ENCODE results near the gene YWHAQ. TPM values are rescaled to one million over a fixed set of nuclear protein-coding genes. Genes with fewer than 3 reads are reported as not detected.
A peak's percentile ranks its signal among the peaks of the same experiment; 100 is the strongest.

Gene YWHAQ
- total and polyA plus RNA-seq, 4 donors, result 175 to 241 (median 204) TPM

GRCh38 chr2:9658972-9659371 lies 28.2 kb upstream of the YWHAQ start:
- no peaks in the 10 kb centered on the region for H3K9me3 ChIP-seq (ENCODE audit: control insufficient read depth, low read length)
- DNase-seq (peak in 1 of 2 donors; percentile 10), ATAC-seq (ENCODE audit: low FRiP score) (no peak)
- WGBS, 2 donors, result 84 to 87% methylated on average over 9 of the region's 9 CpGs
- H3K36me3 ChIP-seq (ENCODE audit: control insufficient read depth in 1 of 2, insufficient read depth in 2 of 2, low read length in 1 of 2), result no peaks in the 10 kb centered on the region
- H3K27me3 ChIP-seq (ENCODE audit: control insufficient read depth in 1 of 2, insufficient read depth in 2 of 2, low read length in 1 of 2), result no peaks in the 10 kb centered on the region
- no peak overlapping the region for H3K4me3 ChIP-seq (ENCODE audit: low read length in 2 of 2)
- H3K4me1 ChIP-seq (ENCODE audit: control insufficient read depth in 1 of 2, insufficient read depth in 2 of 2, low read length in 2 of 2), result no peaks in the 10 kb centered on the region
- H3K27ac ChIP-seq (ENCODE audit: low read depth in 1 of 2, low read length in 2 of 2), result no peak overlapping the region
- intact Hi-C loops (cut with DNase I), result no loop called here

- H3K9me3 ChIP-seq (ENCODE audit: control insufficient read depth, low read length), result no peaks in the 10 kb centered on the region
- intact Hi-C loops (cut with DNase I), result no loop called here
- ATAC-seq (ENCODE audit: low FRiP score) (no peak), DNase-seq (peak in 1 of 2 donors; percentile 35)
- H3K4me1 ChIP-seq (ENCODE audit: control insufficient read depth in 1 of 2, insufficient read depth in 2 of 2, low read length in 2 of 2), result no peaks in the 10 kb centered on the region
- H3K27ac ChIP-seq (ENCODE audit: low read depth in 1 of 2, low read length in 2 of 2), result no peak overlapping the region
- no peak overlapping the region for H3K4me3 ChIP-seq (ENCODE audit: low read length in 2 of 2)
- H3K36me3 ChIP-seq (ENCODE audit: control insufficient read depth in 1 of 2, insufficient read depth in 2 of 2, low read length in 1 of 2), result no peaks in the 10 kb centered on the region
- no peaks in the 10 kb centered on the region for H3K27me3 ChIP-seq (ENCODE audit: control insufficient read depth in 1 of 2, insufficient read depth in 2 of 2, low read length in 1 of 2)
- WGBS, 2 donors, result 86 to 90% methylated on average over 6 of the region's 6 CpGs
These were observed 26.9 kb upstream of the YWHAQ start for GRCh38 chr2:9657731-9658130.

- no peaks in the 10 kb centered on the region for H3K36me3 ChIP-seq (ENCODE audit: control insufficient read depth in 1 of 2, insufficient read depth in 2 of 2, low read length in 1 of 2)
- 87 to 90% methylated on average over 6 of the region's 6 CpGs for WGBS, 2 donors
- no peaks in the 10 kb centered on the region for H3K9me3 ChIP-seq (ENCODE audit: control insufficient read depth, low read length)
- intact Hi-C loops (cut with DNase I), result no loop called here
- no peak overlapping the region for H3K27ac ChIP-seq (ENCODE audit: low read depth in 1 of 2, low read length in 2 of 2)
- ATAC-seq (ENCODE audit: low FRiP score), result no peak
- H3K4me1 ChIP-seq (ENCODE audit: control insufficient read depth in 1 of 2, insufficient read depth in 2 of 2, low read length in 2 of 2), result no peaks in the 10 kb centered on the region
- peak in 1 of 2 donors; percentile 28 for DNase-seq
- no peaks in the 10 kb centered on the region for H3K27me3 ChIP-seq (ENCODE audit: control insufficient read depth in 1 of 2, insufficient read depth in 2 of 2, low read length in 1 of 2)
- H3K4me3 ChIP-seq (ENCODE audit: low read length in 2 of 2), result no peak overlapping the region
These were observed 26.3 kb upstream of the YWHAQ start for GRCh38 chr2:9657083-9657482.

GRCh38 chr2:9656270-9656766 lies 25.5 kb upstream of the YWHAQ start:
- intact Hi-C loops (cut with DNase I), result no loop called here
- no peak overlapping the region for H3K4me3 ChIP-seq (ENCODE audit: low read length in 2 of 2)
- WGBS, 2 donors, result 89 to 93% methylated on average over 11 of the region's 11 CpGs
- H3K36me3 ChIP-seq (ENCODE audit: control insufficient read depth in 1 of 2, insufficient read depth in 2 of 2, low read length in 1 of 2), result no peaks in the 10 kb centered on the region
- no peaks in the 10 kb centered on the region for H3K4me1 ChIP-seq (ENCODE audit: control insufficient read depth in 1 of 2, insufficient read depth in 2 of 2, low read length in 2 of 2)
- H3K9me3 ChIP-seq (ENCODE audit: control insufficient read depth, low read length), result no peaks in the 10 kb centered on the region
- no peaks in the 10 kb centered on the region for H3K27me3 ChIP-seq (ENCODE audit: control insufficient read depth in 1 of 2, insufficient read depth in 2 of 2, low read length in 1 of 2)
- no peak overlapping the region for H3K27ac ChIP-seq (ENCODE audit: low read depth in 1 of 2, low read length in 2 of 2)
- peak in 1 of 2 donors; percentile 17 for DNase-seq
- no peak for ATAC-seq (ENCODE audit: low FRiP score)

GRCh38 chr2:9655441-9656269 lies 24.9 kb upstream of the YWHAQ start:
- H3K4me1 ChIP-seq (ENCODE audit: control insufficient read depth in 1 of 2, insufficient read depth in 2 of 2, low read length in 2 of 2), result no peaks in the 10 kb centered on the region
- ATAC-seq (ENCODE audit: low FRiP score), result no peak
- no peaks in the 10 kb centered on the region for H3K36me3 ChIP-seq (ENCODE audit: control insufficient read depth in 1 of 2, insufficient read depth in 2 of 2, low read length in 1 of 2)
- DNase-seq, result peak in 1 of 2 donors; percentile 32
- intact Hi-C loops (cut with DNase I), result no loop called here
- no peak overlapping the region for H3K4me3 ChIP-seq (ENCODE audit: low read length in 2 of 2)
- no peak overlapping the region for H3K27ac ChIP-seq (ENCODE audit: low read depth in 1 of 2, low read length in 2 of 2)
- H3K9me3 ChIP-seq (ENCODE audit: control insufficient read depth, low read length), result no peaks in the 10 kb centered on the region
- WGBS, 2 donors, result 88 to 91% methylated on average over 13 of the region's 13 CpGs
- no peaks in the 10 kb centered on the region for H3K27me3 ChIP-seq (ENCODE audit: control insufficient read depth in 1 of 2, insufficient read depth in 2 of 2, low read length in 1 of 2)

- intact Hi-C loops (cut with DNase I), result no loop called here
- Histone ChIP-seq H3K27ac (ENCODE audit: low read depth in 1 of 2, low read length in 2 of 2) (no peak overlapping the region), H3K9me3 (ENCODE audit: control insufficient read depth, low read length) (no peaks in the 10 kb centered on the region), H3K36me3 (ENCODE audit: control insufficient read depth in 1 of 2, insufficient read depth in 2 of 2, low read length in 1 of 2) (no peaks in the 10 kb centered on the region), H3K27me3 (ENCODE audit: control insufficient read depth in 1 of 2, insufficient read depth in 2 of 2, low read length in 1 of 2) (no peaks in the 10 kb centered on the region), H3K4me3 (ENCODE audit: low read length in 2 of 2) (no peak overlapping the region), H3K4me1 (ENCODE audit: control insufficient read depth in 1 of 2, insufficient read depth in 2 of 2, low read length in 2 of 2) (no peaks in the 10 kb centered on the region)
- WGBS, 2 donors, result 64 to 71% methylated on average over 6 of the region's 6 CpGs
- ATAC-seq (ENCODE audit: low FRiP score) (peak; percentile 38), DNase-seq (peak in 1 of 2 donors; percentile 9)
These were observed 23.8 kb upstream of the YWHAQ start for GRCh38 chr2:9654452-9655100.

GRCh38 chr2:9653485-9654271 lies 22.9 kb upstream of the YWHAQ start:
- H3K4me3 ChIP-seq (ENCODE audit: low read length in 2 of 2), result no peak overlapping the region

GRCh38 chr2:9652898-9653479 lies 22.2 kb upstream of the YWHAQ start:
- 77 to 83% methylated on average over 5 of the region's 5 CpGs for WGBS, 2 donors
- no peaks in the 10 kb centered on the region for H3K36me3 ChIP-seq (ENCODE audit: control insufficient read depth in 1 of 2, insufficient read depth in 2 of 2, low read length in 1 of 2)
- ATAC-seq (ENCODE audit: low FRiP score) (no peak), DNase-seq (peak in 1 of 2 donors; percentile 9)
- H3K27ac ChIP-seq (ENCODE audit: low read depth in 1 of 2, low read length in 2 of 2), result no peak overlapping the region
- H3K9me3 ChIP-seq (ENCODE audit: control insufficient read depth, low read length), result no peaks in the 10 kb centered on the region
- no peaks in the 10 kb centered on the region for H3K4me1 ChIP-seq (ENCODE audit: control insufficient read depth in 1 of 2, insufficient read depth in 2 of 2, low read length in 2 of 2)
- intact Hi-C loops (cut with DNase I), result no loop called here
- no peaks in the 10 kb centered on the region for H3K27me3 ChIP-seq (ENCODE audit: control insufficient read depth in 1 of 2, insufficient read depth in 2 of 2, low read length in 1 of 2)
- no peak overlapping the region for H3K4me3 ChIP-seq (ENCODE audit: low read length in 2 of 2)

More at GRCh38 chr2:9653485-9654271, 22.9 kb upstream of the YWHAQ start:
- DNase-seq, result no peak
- intact Hi-C loops (cut with DNase I), result no loop called here
- WGBS, 2 donors, result 88 to 91% methylated on average over 10 of the region's 10 CpGs
- no peaks in the 10 kb centered on the region for H3K4me1 ChIP-seq (ENCODE audit: control insufficient read depth in 1 of 2, insufficient read depth in 2 of 2, low read length in 2 of 2)
- no peak overlapping the region for H3K27ac ChIP-seq (ENCODE audit: low read depth in 1 of 2, low read length in 2 of 2)
- no peaks in the 10 kb centered on the region for H3K9me3 ChIP-seq (ENCODE audit: control insufficient read depth, low read length)
- no peak for ATAC-seq (ENCODE audit: low FRiP score)
- H3K27me3 ChIP-seq (ENCODE audit: control insufficient read depth in 1 of 2, insufficient read depth in 2 of 2, low read length in 1 of 2), result no peaks in the 10 kb centered on the region
- no peaks in the 10 kb centered on the region for H3K36me3 ChIP-seq (ENCODE audit: control insufficient read depth in 1 of 2, insufficient read depth in 2 of 2, low read length in 1 of 2)

Data from aorta (tissue), 5 donors.